Fibroblast of skin of scalp (primary cell): ENCODE data around the gene HABP2.
A peak's percentile ranks its signal among the peaks of the same experiment; 100 is the strongest.

Source experiments
- DNase-seq: peaks from one replicate; pipeline ENCODE4 v3.0.0-alpha.2; 2013

The HABP2 gene

DNA sequence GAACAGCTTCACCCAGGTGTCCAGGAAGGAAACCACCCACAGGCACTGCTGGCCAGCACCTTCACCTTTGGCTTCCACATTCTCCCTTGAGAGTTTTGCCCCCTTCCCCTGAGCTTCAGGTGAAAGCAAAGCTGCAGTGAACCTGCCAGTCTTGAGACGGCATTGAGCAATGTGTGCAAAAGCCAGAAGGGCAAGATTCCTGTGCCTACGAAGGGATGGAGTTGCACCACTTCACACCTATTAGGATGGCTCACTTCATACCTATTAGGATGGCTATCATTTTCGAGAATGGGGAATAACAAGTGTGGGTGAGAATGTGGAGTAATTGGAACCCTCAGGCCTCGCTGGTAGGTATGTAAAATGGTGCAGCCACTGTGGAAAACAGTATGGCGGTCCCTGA, 7.2 kb downstream of the HABP2 start:
- DNase-seq = no peak

DNA sequence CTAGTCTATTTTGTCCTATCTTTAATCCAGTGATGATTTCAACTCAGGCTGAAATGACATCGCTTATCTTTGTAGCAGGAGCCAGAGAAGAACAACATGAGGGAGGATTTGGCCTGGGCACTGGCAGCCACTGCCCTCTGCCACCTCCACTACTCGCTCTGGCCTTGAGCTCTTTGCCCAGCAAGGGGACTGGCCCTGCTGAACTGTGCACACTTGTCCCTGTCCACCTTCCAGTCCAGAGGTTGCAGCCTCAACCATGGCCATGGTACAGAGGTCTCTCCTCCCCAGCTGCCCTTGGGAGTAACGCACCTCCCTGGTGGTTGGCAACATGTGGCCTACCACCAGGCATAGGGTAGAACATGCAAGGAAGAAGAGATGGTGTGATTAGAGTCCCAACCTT, 8.4 kb downstream of the HABP2 start:
- no peak for DNase-seq

- DNase-seq = no peak
Measured at GRCh38 chr10:113562069-113562468, 9.2 kb downstream of the HABP2 start.

GRCh38 chr10:113562704-113563103, 9.9 kb downstream of the HABP2 start:
- no peak for DNase-seq

- DNase-seq = peak; percentile 71
Measured at GRCh38 chr10:113563306-113564088, 10.6 kb downstream of the HABP2 start.

DNA sequence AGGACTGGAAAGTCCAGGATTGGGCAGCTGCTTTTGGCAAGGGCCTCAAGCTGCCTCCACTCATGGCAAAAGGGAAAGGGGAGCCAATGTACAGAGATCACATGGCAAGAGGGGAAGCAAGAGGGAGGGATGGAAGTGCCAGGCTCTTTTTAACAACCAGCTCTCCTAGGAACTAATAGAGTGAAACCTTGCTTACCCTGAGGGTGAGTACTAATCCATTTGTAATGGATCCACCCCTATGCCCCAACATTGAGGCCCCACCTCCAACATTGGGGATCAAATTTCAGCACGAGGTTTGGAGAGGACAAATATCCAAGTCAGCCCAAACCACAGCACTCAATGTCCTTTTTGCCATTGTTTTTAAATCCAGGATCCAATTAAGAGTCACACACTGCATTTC, 12.5 kb downstream of the HABP2 start:
- no peak for DNase-seq

- DNase-seq = no peak
Measured at GRCh38 chr10:113566888-113567287, 14.0 kb downstream of the HABP2 start.

GRCh38 chr10:113569576-113569975, 16.7 kb downstream of the HABP2 start:
- DNase-seq = no peak

GRCh38 chr10:113572520-113573290, 19.9 kb downstream of the HABP2 start:
- no peak for DNase-seq

DNA sequence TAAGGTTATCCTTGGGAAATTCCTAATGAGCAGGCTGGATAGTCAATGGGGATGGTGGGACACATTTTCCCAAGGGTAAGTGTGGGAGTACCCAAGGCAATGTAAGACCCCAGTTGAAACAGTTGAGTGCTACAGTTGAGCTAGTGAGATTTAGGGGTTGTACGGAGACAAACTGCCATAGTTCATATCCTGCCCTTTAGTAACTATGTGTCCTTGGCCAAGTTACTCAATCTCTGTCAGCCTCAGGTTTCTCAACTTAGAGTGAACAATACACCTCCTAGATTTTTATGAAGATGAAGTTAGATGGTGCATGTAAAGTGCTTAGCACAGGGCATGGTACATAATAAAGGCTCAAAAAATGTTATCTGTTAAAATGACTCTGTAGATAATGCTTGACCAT, 20.5 kb downstream of the HABP2 start:
- no peak for DNase-seq

DNA sequence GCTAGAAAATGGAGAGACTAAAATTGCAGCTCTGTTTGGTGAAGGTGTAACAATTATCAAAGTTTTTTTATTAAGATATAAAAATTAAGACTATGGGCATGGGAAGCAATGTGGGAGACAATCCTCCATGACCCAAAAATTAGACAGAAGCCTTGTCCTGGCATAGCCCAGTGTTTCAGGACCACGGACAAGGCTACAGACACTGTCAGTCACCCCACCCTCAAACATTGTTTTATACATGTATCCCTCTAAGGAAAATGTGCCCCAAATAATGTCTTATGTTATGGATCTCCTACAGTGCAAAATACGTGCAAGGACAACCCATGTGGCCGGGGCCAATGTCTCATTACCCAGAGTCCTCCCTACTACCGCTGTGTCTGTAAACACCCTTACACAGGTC, 24.0 kb downstream of the HABP2 start:
- DNase-seq = peak; percentile 44

DNA sequence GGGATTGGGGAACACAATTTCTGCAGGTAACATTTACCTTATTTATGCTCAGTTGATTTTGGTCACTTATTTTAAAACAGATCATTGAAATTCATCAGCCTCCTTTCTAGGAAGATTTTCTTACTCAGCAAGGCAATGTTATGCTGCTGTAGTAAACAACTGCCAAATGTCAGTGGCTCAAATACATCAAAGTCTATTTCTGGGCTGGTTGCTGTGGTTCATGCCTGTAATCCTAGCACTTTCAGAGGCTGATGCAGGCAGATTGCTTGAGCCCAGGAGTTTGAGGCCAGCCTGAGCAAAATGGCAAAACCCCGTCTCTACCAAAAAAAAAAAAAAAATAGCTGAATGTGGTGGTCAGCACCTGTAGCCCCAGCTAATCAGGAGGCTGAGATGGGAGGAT, 25.9 kb downstream of the HABP2 start:
- no peak for DNase-seq

DNA sequence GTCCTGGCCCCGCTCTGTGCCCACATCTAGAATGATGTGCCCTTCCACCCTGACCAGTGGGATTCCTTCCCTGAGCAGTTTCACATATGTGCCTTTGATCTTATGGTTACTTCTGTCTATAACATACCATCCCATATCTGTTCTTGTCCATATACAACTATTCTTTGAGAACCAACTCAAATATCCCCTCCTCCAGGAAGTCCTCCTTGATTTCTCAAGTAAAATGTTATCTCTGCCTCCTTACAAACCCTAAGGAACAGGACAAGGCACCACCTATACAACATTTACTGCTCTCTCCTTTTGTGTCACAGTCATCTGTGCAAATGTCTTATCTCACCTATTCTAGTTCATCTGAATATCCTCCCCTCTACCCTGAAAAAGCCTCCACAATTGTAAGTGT, 28.2 kb downstream of the HABP2 start:
- DNase-seq = no peak

GRCh38 chr10:113583571-113583970, 30.7 kb downstream of the HABP2 start:
- no peak for DNase-seq

DNA sequence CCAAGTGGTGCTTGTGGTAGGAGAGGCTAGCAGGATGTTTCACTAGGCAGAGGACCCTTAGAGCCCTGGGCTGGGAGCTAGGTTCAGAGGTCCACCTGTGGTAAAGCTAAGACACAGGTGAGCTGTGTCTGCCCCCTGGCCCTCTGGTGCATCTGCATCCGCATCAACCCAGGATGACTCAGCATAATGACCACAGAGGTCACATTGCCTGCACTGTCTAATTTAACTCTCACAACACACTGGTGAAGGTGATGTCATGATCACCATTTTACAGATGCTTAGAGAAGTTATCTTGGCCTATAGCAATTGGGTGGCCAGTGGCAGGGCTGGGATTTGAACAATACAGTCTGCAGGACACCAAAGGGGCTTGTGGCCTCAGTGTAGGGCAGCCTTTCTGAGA, 33.1 kb downstream of the HABP2 start:
- no peak for DNase-seq

DNA sequence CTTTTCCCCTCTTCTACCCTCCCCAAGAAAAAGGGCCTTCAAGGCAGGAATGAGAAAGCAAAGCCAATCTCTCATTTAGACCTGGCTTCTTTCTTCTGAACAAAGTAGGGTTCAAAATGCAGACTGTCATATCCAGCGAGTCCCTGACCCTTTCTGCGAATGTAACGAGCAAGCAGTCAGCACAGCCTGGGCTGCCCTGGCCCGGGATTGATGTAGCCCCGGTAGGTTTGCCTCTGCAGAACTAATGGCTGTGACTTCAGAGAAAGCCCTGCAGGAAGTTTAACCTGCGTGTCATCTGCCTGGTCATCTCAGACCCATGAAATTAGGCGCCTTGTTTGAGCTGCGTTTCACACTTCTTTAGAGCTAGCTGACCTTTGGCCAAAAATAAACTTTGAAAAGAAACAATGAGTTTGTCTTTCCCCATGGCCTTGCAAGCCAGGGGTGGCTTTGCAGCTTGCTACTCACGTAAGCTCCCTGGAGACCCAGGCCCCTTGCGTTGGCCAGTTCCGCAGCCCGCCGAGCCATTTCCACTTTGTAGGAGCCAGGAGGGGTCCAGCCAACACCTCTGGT, 36.4 kb downstream of the HABP2 start:
- DNase-seq = no peak

- no peak for DNase-seq
Measured at GRCh38 chr10:113590581-113590980, 37.7 kb downstream of the HABP2 start.

DNA sequence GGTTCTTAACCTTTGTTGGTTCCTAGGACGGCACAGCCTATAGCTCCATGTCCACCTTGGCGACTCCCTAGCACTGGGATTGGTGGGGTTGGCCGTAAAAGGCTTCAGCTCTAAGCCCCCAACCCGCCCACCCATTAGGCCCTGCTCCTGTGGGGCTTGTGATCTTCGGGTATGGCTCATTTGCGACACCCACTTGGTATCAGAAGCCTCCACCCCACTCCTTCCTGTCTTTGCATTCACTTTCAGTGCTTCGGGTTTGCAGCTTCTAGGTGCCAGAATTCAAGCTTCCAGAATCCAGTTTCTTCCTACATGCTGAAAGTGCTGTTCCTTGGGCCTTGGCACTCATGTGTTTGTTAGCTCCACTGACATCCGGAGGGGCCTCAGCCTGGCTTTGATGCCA, 39.5 kb downstream of the HABP2 start:
- DNase-seq = no peak

GRCh38 chr10:113594652-113595051, 41.8 kb downstream of the HABP2 start:
- DNase-seq = no peak

DNA sequence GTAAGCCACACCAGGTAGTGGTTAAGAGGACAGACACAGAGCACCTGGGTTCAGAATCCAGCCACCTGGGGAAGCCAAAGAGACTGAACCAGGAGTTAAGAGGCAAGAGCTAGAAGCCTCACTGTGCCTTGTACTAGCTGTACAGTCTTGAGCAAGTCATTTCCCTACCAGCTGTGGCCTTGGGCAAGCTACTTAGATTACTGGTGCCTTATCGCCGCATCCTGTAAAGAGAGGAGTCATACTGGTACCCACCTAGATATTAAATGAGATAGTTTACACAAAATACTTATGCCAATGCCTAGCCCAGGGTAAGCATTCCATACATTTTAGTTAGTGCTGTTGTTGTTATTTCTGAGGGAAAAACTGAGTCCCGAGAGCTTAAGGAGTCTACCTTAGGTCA, 47.7 kb downstream of the HABP2 start:
- no peak for DNase-seq

GRCh38 chr10:113603057-113603777, 50.4 kb downstream of the HABP2 start:
- DNase-seq = no peak

GRCh38 chr10:113604572-113604971, 51.7 kb downstream of the HABP2 start:
- no peak for DNase-seq
